Aorta (tissue), 5 donors: ENCODE data around the gene ITGA7. TPM values are rescaled to one million over a fixed set of nuclear protein-coding genes. Genes with fewer than 3 reads are reported as not detected.
"Not testable (repeated sequence)": the region's sequence is repeated elsewhere in the genome, so short reads cannot be mapped to it uniquely, and the experiment has no call there.

Experiments
- ATAC-seq: fragments of 200-7000 bp; cut with Tn5 transposase; one replicate; pipeline ENCODE4 v1.9.1; 2022; ENCODE audit warnings: moderate library complexity; ENCODE audit not compliant: low FRiP score
- DNase-seq, 2 donors: peaks; one replicate each; pipeline ENCODE4 v3.0.0-alpha.2; 2020
- H3K27ac ChIP-seq, 2 donors: one replicate each; pipeline ENCODE4 v1.5.1; 2013; ENCODE audit warnings: low read length in 2 of 2, mild to moderate bottlenecking in 2 of 2, moderate library complexity in 2 of 2, control low read depth in 1 of 2, inconsistent platforms in 1 of 2, low read depth in 1 of 2
- H3K27me3 ChIP-seq, 2 donors: one replicate each; pipeline ENCODE4 v1.6.1; 2013; ENCODE audit warnings: control low read depth in 1 of 2, low read length in 1 of 2, mild to moderate bottlenecking in 1 of 2, moderate library complexity in 1 of 2; ENCODE audit not compliant: insufficient read depth in 2 of 2, control insufficient read depth in 1 of 2
- H3K36me3 ChIP-seq, 2 donors: one replicate each; pipeline ENCODE4 v1.6.1; 2013; ENCODE audit warnings: control low read depth in 1 of 2, low read length in 1 of 2, mild to moderate bottlenecking in 1 of 2; ENCODE audit not compliant: insufficient read depth in 2 of 2, control insufficient read depth in 1 of 2
- H3K4me1 ChIP-seq, 2 donors: one replicate each; pipeline ENCODE4 v1.6.1; 2013; ENCODE audit warnings: low read length in 2 of 2, control low read depth in 1 of 2, mild to moderate bottlenecking in 1 of 2, moderate library complexity in 1 of 2; ENCODE audit not compliant: insufficient read depth in 2 of 2, control insufficient read depth in 1 of 2
- H3K4me3 ChIP-seq, 2 donors: one replicate each; pipeline ENCODE4 v1.5.1; 2013; ENCODE audit warnings: low read length in 2 of 2, control low read depth in 1 of 2, mild to moderate bottlenecking in 1 of 2
- H3K9me3 ChIP-seq: one replicate; pipeline ENCODE4 v1.6.1; 2013; ENCODE audit warnings: mild to moderate bottlenecking, low read length; ENCODE audit not compliant: control insufficient read depth
- WGBS, 2 donors: extraction: QIAGEN DNeasy Blood & Tissue Kit; methylation state at CpG; one replicate each; pipeline ENCODE4 v1.1.7; 2013; 5-methylcytosine and 5-hydroxymethylcytosine counted together
- intact Hi-C, 2 donors: fragments of 100-400 bp; cut with DNase I; formaldehyde crosslinking; loops; one replicate each; pipeline versions ENCODE4 v1.14.2 to v1.15.0; 2022
- polyA plus RNA-seq, 2 donors: library from polyadenylated mRNA; stranded (reverse); fragments of 200-250 nt; gene quantifications; one replicate each; pipeline ENCODE4 v1.2.3, GENCODE V29; 2013
- total RNA-seq, 2 donors: library from RNA; stranded (reverse); fragmentation: NEBNext Ultra II Directional; extraction: Animal tissue kit (Norgen Biotek cat#: 25700); gene quantifications; one replicate each; pipeline ENCODE4 v1.2.1, GENCODE V29; 2021
- donor health status: healthy with polysubstance abuse.
- donor health status: Bipolar disorder and iron deficiency.
- donor health status: DM: no; HTN: no; CAD: no.
- donor health status: DM: no; HTN: no; CAD: no.
- donor health status: DM: yes; HTN: yes; CAD: no.

The ITGA7 gene
- total and polyA plus RNA-seq, 4 donors = 76.1 to 747 (median 548) TPM

GRCh38 chr12:55658212-55658611 is 49.5 kb downstream of the ITGA7 start:
- H3K4me3 ChIP-seq = no peak overlapping the region
- H3K4me1 ChIP-seq = no peaks in the 10 kb centered on the region
- intact Hi-C loops = loop anchor here (5.0 to 10.0 kb wide), 3 partner anchors 64 to 287 kb away; partner anchors contain the start of gene RDH5 (in 1 of the 2)
- ATAC-seq = no peak
- 88 to 92% methylated on average over 6 of the region's 6 CpGs for WGBS, 2 donors
- no peak overlapping the region for H3K27ac ChIP-seq
- H3K27me3 ChIP-seq = no peaks in the 10 kb centered on the region
- H3K36me3 ChIP-seq = no peaks in the 10 kb centered on the region
- H3K9me3 ChIP-seq = no peaks in the 10 kb centered on the region
- DNase-seq = no peak

- H3K27ac ChIP-seq = no peak overlapping the region
- intact Hi-C loops = loop anchor here (5.0 to 10.0 kb wide), 3 partner anchors 65 to 288 kb away; partner anchors contain the start of gene RDH5 (in 1 of the 2)
- no peaks in the 10 kb centered on the region for H3K9me3 ChIP-seq
- no peaks in the 10 kb centered on the region for H3K4me1 ChIP-seq
- ATAC-seq (no peak), DNase-seq (no peak)
- no peaks in the 10 kb centered on the region for H3K36me3 ChIP-seq
- H3K27me3 ChIP-seq = no peaks in the 10 kb centered on the region
- H3K4me3 ChIP-seq = no peak overlapping the region
- 61 to 89% methylated on average over 4 of the region's 4 CpGs for WGBS, 2 donors
These were observed 50.5 kb downstream of the ITGA7 start for GRCh38 chr12:55657212-55657611.

DNA sequence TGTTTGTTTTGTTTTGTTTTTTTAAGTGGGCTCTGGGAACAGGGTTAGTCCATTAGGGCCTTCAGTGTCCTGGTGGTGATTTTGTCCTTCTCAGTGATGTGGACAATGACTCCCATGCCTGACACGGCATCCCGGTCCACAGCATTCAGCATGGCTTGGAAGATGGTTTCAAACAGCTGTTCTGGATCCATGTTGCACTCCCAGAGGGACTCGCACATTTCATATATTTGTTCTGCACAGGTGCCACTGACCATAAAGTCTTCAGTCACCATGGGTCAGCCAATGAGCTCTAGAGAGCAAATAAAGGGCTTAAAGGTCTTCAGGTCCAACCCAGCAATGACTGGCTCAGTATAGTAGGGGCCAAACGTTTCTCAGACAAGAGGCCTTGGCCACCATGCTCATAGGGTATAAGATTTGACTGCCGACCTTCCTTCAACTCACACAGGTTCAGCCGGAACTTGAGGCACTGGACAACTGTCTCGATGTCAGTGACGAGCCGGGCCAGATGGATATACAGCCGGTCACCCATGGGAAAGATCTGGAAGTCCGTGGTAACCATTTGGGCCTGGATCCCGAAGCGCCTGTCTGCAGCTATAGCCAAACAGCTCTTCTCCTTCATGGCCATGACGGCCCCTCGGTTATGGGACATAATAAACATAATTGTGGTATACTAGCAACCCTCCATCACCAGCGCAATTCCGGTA is 53.0 kb downstream of the ITGA7 start:
- Histone ChIP-seq H3K4me3 (no peak overlapping the region), H3K27ac (no peak overlapping the region), H3K36me3 (no peaks in the 10 kb centered on the region), H3K9me3 (no peaks in the 10 kb centered on the region), H3K27me3 (no peaks in the 10 kb centered on the region), H3K4me1 (no peaks in the 10 kb centered on the region)
- ATAC-seq (no peak), DNase-seq (no peak)
- intact Hi-C loops = loop anchor here (5.0 to 10.0 kb wide), 3 partner anchors 68 to 290 kb away; partner anchors contain the start of gene RDH5 (in 1 of the 2)
- 87 to 93% methylated on average over 17 of the region's 17 CpGs for WGBS, 2 donors

GRCh38 chr12:55653031-55653430 is 54.7 kb downstream of the ITGA7 start:
- no peaks in the 10 kb centered on the region for H3K27me3 ChIP-seq
- ATAC-seq (no peak), DNase-seq (no peak)
- WGBS, 2 donors = 55 to 61% methylated on average over 3 of the region's 3 CpGs
- H3K27ac ChIP-seq = no peak overlapping the region
- H3K9me3 ChIP-seq = no peaks in the 10 kb centered on the region
- intact Hi-C loops = loop anchor here in 1 of 2 donors (10.0 kb wide), 1 partner anchor 292 kb away; no protein-coding TSS in a partner anchor
- no peak overlapping the region for H3K4me3 ChIP-seq
- no peaks in the 10 kb centered on the region for H3K36me3 ChIP-seq
- no peaks in the 10 kb centered on the region for H3K4me1 ChIP-seq

DNA sequence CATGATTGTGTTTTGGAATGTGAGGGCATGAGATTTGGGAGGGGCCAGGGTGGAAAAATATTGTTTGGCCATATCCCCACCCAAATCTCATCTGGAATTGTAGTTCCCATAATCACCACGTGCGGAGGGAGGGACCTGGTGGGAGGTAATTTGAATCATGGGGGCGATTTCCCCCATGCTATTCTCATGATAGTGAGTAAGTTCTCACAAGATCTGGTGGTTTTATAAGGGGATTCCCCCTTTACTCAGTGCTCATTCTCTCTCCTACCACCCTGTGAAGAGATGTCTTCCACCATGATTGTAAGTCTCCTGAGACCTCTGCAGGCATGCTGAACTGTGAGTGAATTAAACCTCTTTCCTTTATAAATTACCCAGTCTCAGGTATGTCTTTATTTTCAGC is 55.4 kb downstream of the ITGA7 start:
- H3K4me3 ChIP-seq = no peak overlapping the region
- WGBS, 2 donors = 80 to 91% methylated on average over 3 of the region's 3 CpGs
- no peaks in the 10 kb centered on the region for H3K27me3 ChIP-seq
- intact Hi-C loops = loop anchor here in 1 of 2 donors (10.0 kb wide), 1 partner anchor 292 kb away; no protein-coding TSS in a partner anchor
- DNase-seq (no peak), ATAC-seq (no peak)
- H3K4me1 ChIP-seq = no peaks in the 10 kb centered on the region
- H3K9me3 ChIP-seq = no peaks in the 10 kb centered on the region
- H3K36me3 ChIP-seq = no peaks in the 10 kb centered on the region
- H3K27ac ChIP-seq = no peak overlapping the region

- Histone ChIP-seq H3K9me3 (no peaks in the 10 kb centered on the region), H3K36me3 (no peaks in the 10 kb centered on the region), H3K27ac (no peak overlapping the region), H3K27me3 (no peaks in the 10 kb centered on the region), H3K4me1 (no peaks in the 10 kb centered on the region), H3K4me3 (no peak overlapping the region)
- intact Hi-C loops = loop anchor here in 1 of 2 donors (10.0 kb wide), 1 partner anchor 294 kb away; no protein-coding TSS in a partner anchor
- no peak for DNase-seq
- ATAC-seq = no peak
- whole genome bisulfite sequencing, 2 donors = 63 to 66% methylated on average over 5 of the region's 5 CpGs
These were observed 56.4 kb downstream of the ITGA7 start for GRCh38 chr12:55651299-55651683.

DNA sequence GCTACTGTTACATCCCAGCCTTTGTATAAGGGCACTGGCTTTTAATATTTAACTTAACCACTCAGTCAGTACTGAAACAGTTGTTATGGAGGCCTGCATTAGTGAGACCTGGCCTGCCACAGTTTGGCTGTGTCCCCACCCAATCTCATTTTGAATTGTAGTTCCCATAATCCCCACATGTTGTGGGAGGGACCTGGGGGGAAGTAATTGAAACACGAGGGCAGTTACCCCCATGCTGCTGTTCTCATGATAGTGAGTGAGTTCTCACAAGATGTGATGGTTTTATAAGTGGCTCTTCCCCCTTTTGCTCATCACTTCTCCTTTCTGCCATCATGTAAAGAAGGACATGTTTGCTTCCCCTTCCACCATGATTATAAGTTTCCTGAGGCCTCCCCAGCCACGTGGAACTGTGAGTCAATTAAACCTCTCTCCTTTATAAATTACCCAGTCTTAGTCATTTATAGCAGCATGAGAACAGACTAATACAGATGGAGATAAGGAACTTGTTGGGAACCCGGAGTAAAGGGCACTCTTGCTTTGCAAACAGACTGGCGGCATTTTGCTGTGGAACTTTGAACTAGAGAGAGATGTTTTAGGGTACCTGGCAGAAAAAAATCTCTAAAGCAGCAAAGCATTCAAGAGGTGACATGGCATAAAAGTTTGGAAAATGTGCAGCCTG is 56.9 kb downstream of the ITGA7 start:
- not testable (repeated sequence) for H3K27ac ChIP-seq, H3K9me3 ChIP-seq, DNase-seq, H3K4me1 ChIP-seq, H3K27me3 ChIP-seq, ATAC-seq, H3K4me3 ChIP-seq, H3K36me3 ChIP-seq
- WGBS, 2 donors = 57 to 64% methylated on average over 4 of the region's 4 CpGs
- intact Hi-C loops = loop anchor here in 1 of 2 donors (10.0 kb wide), 1 partner anchor 294 kb away; no protein-coding TSS in a partner anchor

- no peaks in the 10 kb centered on the region for H3K4me1 ChIP-seq
- no peaks in the 10 kb centered on the region for H3K27me3 ChIP-seq
- no peaks in the 10 kb centered on the region for H3K36me3 ChIP-seq
- no peak overlapping the region for H3K4me3 ChIP-seq
- DNase-seq = no peak
- WGBS, 2 donors = 95 to 96% methylated on average over 5 of the region's 5 CpGs
- ATAC-seq = peak; percentile 6
- no peaks in the 10 kb centered on the region for H3K9me3 ChIP-seq
- intact Hi-C loops = no loop called here
- peak overlapping the region in 1 of 2 donors; percentile 15 for H3K27ac ChIP-seq
These were observed 60.7 kb downstream of the ITGA7 start for GRCh38 chr12:55647027-55647426.
